Lower lobe of right lung (tissue), 2 donors: Measurements from ENCODE around the gene ZNF324B. TPM values are rescaled to one million over a fixed set of nuclear protein-coding genes. Genes with fewer than 3 reads are reported as not detected.
A peak's percentile ranks its signal among the peaks of the same experiment; 100 is the strongest.
"Not testable (repeated sequence)": the region's sequence is repeated elsewhere in the genome, so short reads cannot be mapped to it uniquely, and the experiment has no call there.

Source experiments
- ATAC-seq, 2 donors: fragments of 200-7000 bp; cut with Tn5 transposase; one replicate each; pipeline ENCODE4 v1.9.1; 2020 to 2022; ENCODE audit warnings: mild to moderate bottlenecking in 2 of 2, moderate library complexity in 2 of 2
- DNase-seq: peaks from one replicate; pipeline ENCODE4 v3.0.0-alpha.2; 2020
- H3K27ac ChIP-seq: fragments of 200-600 bp; one replicate; pipeline ENCODE4 v1.8.0; 2022
- H3K27me3 ChIP-seq: fragments of 200-600 bp; one replicate; pipeline ENCODE4 v1.8.0; 2022; ENCODE audit warnings: low read depth
- H3K36me3 ChIP-seq: fragments of 200-600 bp; one replicate; pipeline ENCODE4 v1.8.0; 2022; ENCODE audit warnings: mild to moderate bottlenecking
- H3K4me1 ChIP-seq: fragments of 200-600 bp; one replicate; pipeline ENCODE4 v1.8.0; 2022
- H3K4me3 ChIP-seq: fragments of 200-600 bp; one replicate; pipeline ENCODE4 v1.8.0; 2022; ENCODE audit warnings: mild to moderate bottlenecking
- H3K9me3 ChIP-seq: fragments of 200-600 bp; one replicate; pipeline ENCODE4 v1.8.0; 2022
- CTCF ChIP-seq: fragments of 200-600 bp; IDR thresholded peaks from one replicate; pipeline ENCODE4 v1.8.0; 2022; ENCODE audit warnings: antibody characterized with exemption, mild to moderate bottlenecking
- intact Hi-C: fragments of 100-400 bp; cut with DNase I; formaldehyde crosslinking; loops from one replicate; pipeline ENCODE4 v1.11.0; 2022
- total RNA-seq: library from RNA; stranded (reverse); fragmentation: NEBNext Ultra II Directional; extraction: Animal tissue kit (Norgen Biotek cat#: 25700); gene quantifications from one replicate; pipeline ENCODE4 v1.2.1, GENCODE V29; 2021
- donor health status: DM: no; HTN: yes; CAD: no; lungs with severe emphysema.

Gene ZNF324B
- total RNA-seq, 1 donor from 2014 or later, result 8.3 TPM

- H3K36me3 ChIP-seq, result peaks cover 23% of the 10 kb centered on the region
- ATAC-seq, result peak in 1 of 2 donors; percentile 53
- intact Hi-C loops, result no loop called here
- no peaks in the 10 kb centered on the region for H3K9me3 ChIP-seq
- TF ChIP-seq CTCF, result no peak
- H3K4me3 ChIP-seq, result peak overlapping the region; percentile 98
- H3K27me3 ChIP-seq, result no peaks in the 10 kb centered on the region
- DNase-seq, result no peak
- peak overlapping the region; percentile 88 for H3K27ac ChIP-seq
- peaks cover 15% of the 10 kb centered on the region for H3K4me1 ChIP-seq
These were observed 14.8 kb downstream of the ZNF324B start for GRCh38 chr19:58466089-58466759.

- peak; percentile 99 for DNase-seq
- ATAC-seq, result peak; percentile 98 to 99
- Histone ChIP-seq H3K9me3 (no peaks in the 10 kb centered on the region), H3K4me3 (peak within 1 kb of the TSS; percentile 98), H3K36me3 (peaks cover 29% of the 10 kb centered on the region), H3K4me1 (peaks cover 15% of the 10 kb centered on the region), H3K27ac (peak within 1 kb of the TSS; percentile 88), H3K27me3 (no peaks in the 10 kb centered on the region)
- TF ChIP-seq CTCF, result peak; percentile 7
- intact Hi-C loops, result no loop called here
These were observed 15.6 kb downstream of the ZNF324B start, which contains the start of gene ZNF324 for GRCh38 chr19:58466760-58467589. ZNF324 (plus strand) TSS chr19:58467080; CDS start chr19:58469186, 2,106 bp downstream.

GRCh38 chr19:58468216-58468839, 16.9 kb downstream of the ZNF324B start:
- no peak overlapping the region for H3K4me3 ChIP-seq
- intact Hi-C loops, result no loop called here
- no peaks in the 10 kb centered on the region for H3K27me3 ChIP-seq
- no peak for DNase-seq
- H3K27ac ChIP-seq, result no peak overlapping the region
- H3K36me3 ChIP-seq, result peaks cover 40% of the 10 kb centered on the region
- peaks cover 15% of the 10 kb centered on the region for H3K4me1 ChIP-seq
- ATAC-seq, result no peak
- H3K9me3 ChIP-seq, result no peaks in the 10 kb centered on the region
- TF ChIP-seq CTCF, result no peak

GRCh38 chr19:58469241-58470013, 18.0 kb downstream of the ZNF324B start:
- H3K4me3 ChIP-seq, result no peak overlapping the region
- TF ChIP-seq CTCF, result no peak
- peaks cover 40% of the 10 kb centered on the region for H3K36me3 ChIP-seq
- ATAC-seq (no peak), DNase-seq (no peak)
- intact Hi-C loops, result no loop called here
- H3K9me3 ChIP-seq, result no peaks in the 10 kb centered on the region
- no peak overlapping the region for H3K27ac ChIP-seq
- no peaks in the 10 kb centered on the region for H3K27me3 ChIP-seq
- peaks cover 15% of the 10 kb centered on the region for H3K4me1 ChIP-seq

GRCh38 chr19:58470837-58471543, 19.6 kb downstream of the ZNF324B start:
- H3K9me3 ChIP-seq, H3K27me3 ChIP-seq, DNase-seq, H3K27ac ChIP-seq, intact Hi-C loops, ATAC-seq, H3K4me3 ChIP-seq: not testable (repeated sequence)
- Histone ChIP-seq H3K36me3 (peaks cover 40% of the 10 kb centered on the region), H3K4me1 (peaks cover 24% of the 10 kb centered on the region)
